OCI-LY7 (cell line): ENCODE measurements around the gene TRAF3. TPM values are rescaled to one million over a fixed set of nuclear protein-coding genes. Genes with fewer than 3 reads are reported as not detected.
A peak's percentile ranks its signal among the peaks of the same experiment; 100 is the strongest.

Source experiments
- BruUV-seq: library from RNA; stranded (reverse); fragments of 400-500 nt; replicated peaks from 2 replicates; lab custom pipeline; 2021; lab: Mats Ljungman, UMichigan
- CTCF ChIA-PET: fragments of 300-600 bp; sonication (Branson Sonifier 250); formaldehyde crosslinking; loops from one replicate; lab custom pipeline; 2022; ENCODE audit warnings: antibody characterized with exemption; ENCODE audit not compliant: unreplicated experiment; lab: Charles Lee
- POLR2A ChIA-PET: fragments of 300-600 bp; sonication (Branson Sonifier 250); formaldehyde crosslinking; loops from one replicate; lab custom pipeline; 2022; ENCODE audit warnings: antibody characterized with exemption; lab: Charles Lee
- DNase-seq: peaks from one replicate; pipeline ENCODE4 v3.0.0-alpha.2; 2015; ENCODE audit warnings: low spot score
- H2AFZ ChIP-seq: fragments of 200-600 bp; sonication (generic), shearing (Covaris generic); 2 replicates; pipeline ENCODE4 v1.6.1; 2014; ENCODE audit warnings: mild to moderate bottlenecking, antibody characterized with exemption, low read length, moderate library complexity
- H3K27ac ChIP-seq: fragments of 200-600 bp; sonication (generic); 2 replicates; pipeline ENCODE4 v1.5.1; 2014; ENCODE audit warnings: mixed run types, low read depth, mild to moderate bottlenecking, moderate library complexity, low read length, inconsistent platforms; ENCODE audit not compliant: poor library complexity, severe bottlenecking
- H3K36me3 ChIP-seq: fragments of 200-600 bp; sonication (generic); 2 replicates; pipeline ENCODE4 v1.6.1; 2014; ENCODE audit warnings: mild to moderate bottlenecking, antibody characterized with exemption, low read length, moderate library complexity, mixed read lengths; ENCODE audit not compliant: insufficient read depth
- H3K4me1 ChIP-seq: fragments of 200-600 bp; sonication (generic); 2 replicates; pipeline ENCODE4 v1.5.1; 2014; ENCODE audit warnings: mild to moderate bottlenecking, low read length; ENCODE audit not compliant: insufficient read depth, poor library complexity, severe bottlenecking
- H3K4me2 ChIP-seq: fragments of 200-600 bp; sonication (generic); 2 replicates; pipeline ENCODE4 v1.6.1; 2014; ENCODE audit warnings: mild to moderate bottlenecking, low read length
- H3K4me3 ChIP-seq: fragments of 200-600 bp; sonication (generic); 2 replicates; pipeline ENCODE4 v1.5.1; 2014; ENCODE audit warnings: mild to moderate bottlenecking, low read depth, low read length; ENCODE audit not compliant: poor library complexity, severe bottlenecking
- H3K79me2 ChIP-seq: fragments of 200-600 bp; sonication (generic); 2 replicates; pipeline ENCODE4 v1.6.1; 2016; ENCODE audit warnings: low read depth, mild to moderate bottlenecking, low read length, moderate library complexity, mixed read lengths; ENCODE audit not compliant: insufficient read depth
- H3K9me2 ChIP-seq: fragments of 200-600 bp; sonication (generic); 2 replicates; pipeline ENCODE4 v1.6.1; 2016; ENCODE audit warnings: mild to moderate bottlenecking, low read length, mixed read lengths; ENCODE audit not compliant: insufficient read depth
- H3K9me3 ChIP-seq: fragments of 200-600 bp; sonication (generic); 2 replicates; pipeline ENCODE4 v1.6.1; 2014; ENCODE audit warnings: mild to moderate bottlenecking, mixed run types, low read length, mixed read lengths
- H4K20me1 ChIP-seq: fragments of 200-600 bp; sonication (generic); 2 replicates; pipeline ENCODE4 v1.6.1; 2014; ENCODE audit warnings: mild to moderate bottlenecking, antibody characterized with exemption, low read length, moderate library complexity, mixed read lengths; ENCODE audit not compliant: insufficient read depth
- CTCF ChIP-seq: fragments of 200-600 bp; sonication (generic); conservative IDR thresholded peaks from 2 replicates; pipeline ENCODE4 v1.5.1; 2014; ENCODE audit warnings: mild to moderate bottlenecking, antibody characterized with exemption, low read length, moderate library complexity, mixed read lengths
- EZH2phosphoT487 ChIP-seq: fragments of 200-600 bp; sonication (generic); IDR thresholded peaks from 2 replicates; pipeline ENCODE4 v1.6.1; 2018; ENCODE audit warnings: low read depth, borderline replicate concordance, mild to moderate bottlenecking, mixed run types, antibody characterized with exemption, low read length, moderate library complexity, mixed read lengths
- intact Hi-C: fragments of 100-400 bp; cut with micrococcal nuclease; formaldehyde crosslinking; loops from one replicate; pipeline ENCODE4 v1.10.0; 2022; ENCODE audit not compliant: unreplicated experiment
- total RNA-seq, 2 experiments: library from RNA; depleted of rRNA in 1 of 2; stranded (reverse); fragments of >200 nt in 1 of 2; shearing (Covaris generic) in 1 of 2; gene quantifications; 2 replicates each; pipeline ENCODE4 v1.2.3, GENCODE V29; 2014 to 2022

TRAF3 gene
- total RNA-seq, 2 experiments from 2014 or later, result 0.82 to 2.9 TPM

- Histone ChIP-seq H3K9me3 (no peaks in the 10 kb centered on the region), H3K9me2 (no peaks in the 10 kb centered on the region), H3K4me2 (no peak overlapping the region), H3K79me2 (no peaks in the 10 kb centered on the region), H3K36me3 (no peaks in the 10 kb centered on the region), H3K4me3 (no peak overlapping the region), H3K27ac (no peak overlapping the region), H2AFZ (no peak overlapping the region), H4K20me1 (peaks cover 8% of the 10 kb centered on the region; the same call in 1 of the 2 replicates), H3K4me1 (peaks cover 28% of the 10 kb centered on the region)
- intact Hi-C loops, result loop anchor here (1.0 to 5.0 kb wide), 5 partner anchors 16 to 480 kb away; partner anchors contain the start of gene RCOR1
- TF ChIP-seq EZH2phosphoT487, result no peak
- TF ChIP-seq CTCF, result no peak
- DNase-seq, result no peak
- no TSS peak for BruUV-seq
- ChIA-PET CTCF (interaction anchor here (0.6 kb wide), 2 partner anchors 34 to 392 kb away, joined by 3 read pairs; no protein-coding TSS in a partner anchor), POLR2A (no interaction called here)
These were observed 139.8 kb downstream of the TRAF3 start for GRCh38 chr14:102917056-102917385.

- Histone ChIP-seq H3K4me3 (no peak overlapping the region), H3K9me2 (no peaks in the 10 kb centered on the region), H3K9me3 (no peaks in the 10 kb centered on the region), H3K4me1 (peaks cover 28% of the 10 kb centered on the region), H3K27ac (no peak overlapping the region), H3K4me2 (no peak overlapping the region), H4K20me1 (peaks cover 8% of the 10 kb centered on the region; the same call in 1 of the 2 replicates), H3K36me3 (no peaks in the 10 kb centered on the region), H3K79me2 (no peaks in the 10 kb centered on the region), H2AFZ (no peak overlapping the region)
- CTCF ChIA-PET, result interaction anchor here (0.6 kb wide), 1 partner anchor 393 kb away, joined by 3 read pairs; no protein-coding TSS in a partner anchor
- no TSS peak for BruUV-seq
- POLR2A ChIA-PET, result no interaction called here
- DNase-seq, result peak; percentile 78
- intact Hi-C loops, result loop anchor here (1.0 to 5.0 kb wide), 7 partner anchors 16 to 480 kb away; partner anchors contain the start of gene RCOR1
- TF ChIP-seq CTCF, result peak; percentile 88
- no peak for TF ChIP-seq EZH2phosphoT487
These were observed 140.4 kb downstream of the TRAF3 start for GRCh38 chr14:102917469-102918211.

GRCh38 chr14:102918438-102918837 lies 141.2 kb downstream of the TRAF3 start:
- no peak for DNase-seq
- H4K20me1 ChIP-seq, result peaks cover 8% of the 10 kb centered on the region; the same call in 1 of the 2 replicates
- H3K9me3 ChIP-seq, result no peaks in the 10 kb centered on the region
- intact Hi-C loops, result loop anchor here (1.0 to 5.0 kb wide), 5 partner anchors 143 to 481 kb away; partner anchors contain the start of gene RCOR1
- POLR2A ChIA-PET, result no interaction called here
- CTCF ChIA-PET, result no interaction called here
- H3K36me3 ChIP-seq, result no peaks in the 10 kb centered on the region
- H3K4me2 ChIP-seq, result no peak overlapping the region
- H3K4me3 ChIP-seq, result no peak overlapping the region
- H3K4me1 ChIP-seq, result peaks cover 28% of the 10 kb centered on the region
- no peak overlapping the region for H2AFZ ChIP-seq
- TF ChIP-seq EZH2phosphoT487 (no peak), CTCF (no peak)
- H3K79me2 ChIP-seq, result no peaks in the 10 kb centered on the region
- no peaks in the 10 kb centered on the region for H3K9me2 ChIP-seq
- no peak overlapping the region for H3K27ac ChIP-seq
- BruUV-seq, result no TSS peak
